Calu3 (cell line): ENCODE data around the gene C19orf81. TPM values are rescaled to one million over a fixed set of nuclear protein-coding genes. Genes with fewer than 3 reads are reported as not detected.

ENCODE experiments used
- BruUV-seq: library from RNA; stranded (reverse); fragments of 400-500 nt; replicated peaks from 2 replicates; lab custom pipeline; 2021; lab: Mats Ljungman, UMichigan
- CTCF ChIA-PET: fragments of 300-600 bp; sonication (Branson Sonifier 250); formaldehyde crosslinking; loops from one replicate; lab custom pipeline; 2022; ENCODE audit warnings: antibody characterized with exemption; lab: Charles Lee
- DNase-seq: peaks from one replicate; pipeline ENCODE4 v3.0.0; 2022
- H3K27ac Mint-ChIP-seq: one replicate; pipeline ENCODE4 v1.8.0; 2022; ENCODE audit warnings: mixed read lengths; ENCODE audit not compliant: unreplicated experiment
- H3K27me3 Mint-ChIP-seq: one replicate; pipeline ENCODE4 v1.8.0; 2022; ENCODE audit warnings: mixed read lengths; ENCODE audit not compliant: unreplicated experiment
- H3K36me3 Mint-ChIP-seq: one replicate; pipeline ENCODE4 v1.8.0; 2022; ENCODE audit warnings: mild to moderate bottlenecking, moderate library complexity, mixed read lengths; ENCODE audit not compliant: insufficient read depth, unreplicated experiment
- H3K4me1 Mint-ChIP-seq: one replicate; pipeline ENCODE4 v1.8.0; 2022; ENCODE audit warnings: mild to moderate bottlenecking, low read depth, mixed read lengths; ENCODE audit not compliant: unreplicated experiment
- H3K4me3 Mint-ChIP-seq: one replicate; pipeline ENCODE4 v1.8.0; 2022; ENCODE audit warnings: mild to moderate bottlenecking, low read depth, moderate library complexity, mixed read lengths; ENCODE audit not compliant: unreplicated experiment
- H3K9me3 Mint-ChIP-seq: one replicate; pipeline ENCODE4 v1.8.0; 2022; ENCODE audit warnings: low read depth, mixed read lengths; ENCODE audit not compliant: unreplicated experiment
- CTCF ChIP-seq: fragments of 200-600 bp; IDR thresholded peaks from one replicate; pipeline ENCODE4 v1.8.0; 2022; ENCODE audit warnings: antibody characterized with exemption; ENCODE audit not compliant: unreplicated experiment
- intact Hi-C: fragments of 100-400 bp; cut with micrococcal nuclease; formaldehyde crosslinking; loops from one replicate; pipeline ENCODE4 v1.10.0; 2022; ENCODE audit not compliant: unreplicated experiment
- total RNA-seq: library from RNA; stranded (reverse); gene quantifications from 2 replicates; pipeline ENCODE4 v1.2.3, GENCODE V29; 2022

The C19orf81 gene
- total RNA-seq, 1 experiment from 2014 or later, result not detected

GRCh38 chr19:50666346-50667176 is 17.3 kb downstream of the C19orf81 start:
- no peaks in the 10 kb centered on the region for H3K9me3 Mint-ChIP-seq
- H3K4me1 Mint-ChIP-seq, result peaks cover 10% of the 10 kb centered on the region
- CTCF ChIA-PET, result no interaction called here

GRCh38 chr19:50667177-50667758 is 18.0 kb downstream of the C19orf81 start:
- no peak for TF ChIP-seq CTCF

More at GRCh38 chr19:50666346-50667176, 17.3 kb downstream of the C19orf81 start:
- no TSS peak for BruUV-seq
- no peak for TF ChIP-seq CTCF
- no peak for DNase-seq
- intact Hi-C loops, result no loop called here
- Mint-ChIP-seq H3K27ac (no peak overlapping the region), H3K4me3 (no peak overlapping the region), H3K36me3 (no peaks in the 10 kb centered on the region), H3K27me3 (peaks cover 27% of the 10 kb centered on the region)

GRCh38 chr19:50667759-50668231 is 18.6 kb downstream of the C19orf81 start:
- H3K4me1 Mint-ChIP-seq, result peaks cover 10% of the 10 kb centered on the region
- TF ChIP-seq CTCF, result no peak
- CTCF ChIA-PET, result no interaction called here
- intact Hi-C loops, result no loop called here
- H3K9me3 Mint-ChIP-seq, result no peaks in the 10 kb centered on the region
- H3K27ac Mint-ChIP-seq, result no peak overlapping the region
- H3K4me3 Mint-ChIP-seq, result no peak overlapping the region
- BruUV-seq, result no TSS peak
- peaks cover 37% of the 10 kb centered on the region for H3K27me3 Mint-ChIP-seq
- H3K36me3 Mint-ChIP-seq, result peaks cover under 1% of the 10 kb centered on the region
- no peak for DNase-seq

More at GRCh38 chr19:50667177-50667758, 18.0 kb downstream of the C19orf81 start:
- CTCF ChIA-PET, result no interaction called here
- Mint-ChIP-seq H3K27me3 (peaks cover 32% of the 10 kb centered on the region), H3K4me1 (peaks cover 10% of the 10 kb centered on the region), H3K36me3 (no peaks in the 10 kb centered on the region), H3K4me3 (no peak overlapping the region), H3K27ac (no peak overlapping the region), H3K9me3 (no peaks in the 10 kb centered on the region)
- intact Hi-C loops, result no loop called here
- DNase-seq, result no peak
- no TSS peak for BruUV-seq

- no peak overlapping the region for H3K27ac Mint-ChIP-seq
These were observed 19.2 kb downstream of the C19orf81 start for GRCh38 chr19:50668416-50668815.

More at GRCh38 chr19:50668416-50668815, 19.2 kb downstream of the C19orf81 start:
- no peak overlapping the region for H3K4me3 Mint-ChIP-seq
- CTCF ChIA-PET, result no interaction called here
- H3K36me3 Mint-ChIP-seq, result peaks cover 5% of the 10 kb centered on the region
- H3K9me3 Mint-ChIP-seq, result no peaks in the 10 kb centered on the region
- no peak for DNase-seq
- intact Hi-C loops, result no loop called here
- peaks cover 9% of the 10 kb centered on the region for H3K4me1 Mint-ChIP-seq
- BruUV-seq, result no TSS peak
- peaks cover 44% of the 10 kb centered on the region for H3K27me3 Mint-ChIP-seq
- TF ChIP-seq CTCF, result no peak
